IMR-90 (cell line): ENCODE results near the gene ACSS1. TPM values are rescaled to one million over a fixed set of nuclear protein-coding genes. Genes with fewer than 3 reads are reported as not detected.

Experiments used
- ATAC-seq: fragments of 200-7000 bp; cut with Tn5 transposase; 2 replicates; pipeline ENCODE4 v1.9.1; 2020; ENCODE audit warnings: low read depth, mild to moderate bottlenecking, moderate library complexity
- BruUV-seq: library from RNA; stranded (reverse); fragments of 400-500 nt; replicated peaks from 2 replicates; lab custom pipeline; 2021; lab: Mats Ljungman, UMichigan
- CTCF ChIA-PET: fragments of 300-600 bp; formaldehyde crosslinking; extraction: SDS; loops from one replicate; lab custom pipeline; 2021; ENCODE audit warnings: antibody characterized with exemption; lab: Yijun Ruan, JAX
- POLR2A ChIA-PET: fragments of 300-600 bp; sonication (Branson Sonifier 250); formaldehyde crosslinking; loops from one replicate; lab custom pipeline; 2022; ENCODE audit warnings: antibody characterized with exemption; ENCODE audit not compliant: unreplicated experiment; lab: Charles Lee
- DNase-seq: peaks from one replicate; pipeline ENCODE4 v3.0.0; 2013
- H2AFZ ChIP-seq: replicated peaks from 2 replicates; pipeline ENCODE3; 2013; ENCODE audit warnings: low read length, mild to moderate bottlenecking; ENCODE audit not compliant: poor library complexity
- H2AK5ac ChIP-seq: 2 replicates; pipeline ENCODE4 v1.6.1; 2013; ENCODE audit warnings: low read depth, low read length, inconsistent platforms
- H2AK9ac ChIP-seq: replicated peaks from 2 replicates; pipeline ENCODE3; 2013; ENCODE audit warnings: mild to moderate bottlenecking, low read depth, low read length, moderate library complexity; ENCODE audit not compliant: poor library complexity
- H2BK120ac ChIP-seq: 2 replicates; pipeline ENCODE4 v1.6.1; 2013; ENCODE audit warnings: low read depth, low read length, inconsistent platforms
- H2BK15ac ChIP-seq: 3 replicates; pipeline ENCODE4 v1.6.1; 2013; ENCODE audit warnings: low read depth, low read length, inconsistent platforms
- H2BK20ac ChIP-seq: 2 replicates; pipeline ENCODE4 v1.6.1; 2013; ENCODE audit warnings: low read depth, mild to moderate bottlenecking, inconsistent platforms, low read length, moderate library complexity
- H2BK5ac ChIP-seq: 2 replicates; pipeline ENCODE4 v1.6.1; 2013; ENCODE audit warnings: mild to moderate bottlenecking, low read depth, low read length, inconsistent platforms; ENCODE audit not compliant: poor library complexity, severe bottlenecking
- H3K14ac ChIP-seq: replicated peaks from 2 replicates; pipeline ENCODE4 v1.6.1; 2013; ENCODE audit warnings: low read depth, low read length, inconsistent platforms
- H3K18ac ChIP-seq: 2 replicates; pipeline ENCODE4 v1.6.1; 2013; ENCODE audit warnings: low read depth, low read length, control low read depth
- H3K23ac ChIP-seq: 2 replicates; pipeline ENCODE4 v1.6.1; 2013; ENCODE audit warnings: low read depth, low read length, inconsistent platforms
- H3K27ac ChIP-seq: 2 replicates; pipeline ENCODE4 v1.5.1; 2013; ENCODE audit warnings: mild to moderate bottlenecking, control low read depth, low read length; ENCODE audit not compliant: insufficient read depth
- H3K27me3 ChIP-seq: 2 replicates; pipeline ENCODE4 v1.6.1; 2013; ENCODE audit warnings: low read length; ENCODE audit not compliant: control insufficient read depth, insufficient read depth
- H3K36me3 ChIP-seq: 2 replicates; pipeline ENCODE4 v1.6.1; 2013; ENCODE audit warnings: low read length, mixed read lengths; ENCODE audit not compliant: control insufficient read depth, insufficient read depth
- H3K4ac ChIP-seq: 2 replicates; pipeline ENCODE4 v1.6.1; 2013; ENCODE audit warnings: low read depth, low read length, inconsistent platforms
- H3K4me1 ChIP-seq: 2 replicates; pipeline ENCODE4 v1.6.1; 2013; ENCODE audit warnings: low read length, mixed read lengths; ENCODE audit not compliant: control insufficient read depth, insufficient read depth
- H3K4me2 ChIP-seq: 2 replicates; pipeline ENCODE4 v1.6.1; 2013; ENCODE audit warnings: low read depth, mild to moderate bottlenecking, control low read depth, low read length, moderate library complexity
- H3K4me3 ChIP-seq: 2 replicates; pipeline ENCODE4 v1.5.1; 2013; ENCODE audit warnings: low read depth, mild to moderate bottlenecking, control low read depth, low read length, moderate library complexity; ENCODE audit not compliant: insufficient read depth
- H3K56ac ChIP-seq: 2 replicates; pipeline ENCODE4 v1.6.1; 2013; ENCODE audit warnings: low read length, inconsistent platforms; ENCODE audit not compliant: insufficient read depth; ENCODE audit errors: extremely low read depth
- H3K79me1 ChIP-seq, 2 experiments: 2 replicates each; pipeline ENCODE4 v1.6.1; 2013; ENCODE audit warnings: low read length in 2 of 2, inconsistent platforms in 1 of 2, low read depth in 1 of 2
- H3K9ac ChIP-seq: 2 replicates; pipeline ENCODE4 v1.6.1; 2013; ENCODE audit warnings: low read depth, low read length, control low read depth
- H3K9me1 ChIP-seq: 2 replicates; pipeline ENCODE4 v1.6.1; 2013; ENCODE audit warnings: low read length, inconsistent platforms; ENCODE audit not compliant: insufficient read depth
- H3K9me3 ChIP-seq: 2 replicates; pipeline ENCODE4 v1.6.1; 2013; ENCODE audit warnings: low read length; ENCODE audit not compliant: control insufficient read depth, insufficient read depth
- H4K20me1 ChIP-seq: 2 replicates; pipeline ENCODE4 v1.6.1; 2013; ENCODE audit warnings: low read length, inconsistent platforms; ENCODE audit not compliant: insufficient read depth
- H4K5ac ChIP-seq: 2 replicates; pipeline ENCODE4 v1.6.1; 2013; ENCODE audit warnings: mild to moderate bottlenecking, low read depth, low read length, control low read depth
- H4K8ac ChIP-seq, 2 experiments: 2 replicates each; pipeline ENCODE4 v1.6.1; 2013; ENCODE audit warnings: low read depth in 2 of 2, low read length in 2 of 2, control low read depth in 1 of 2, inconsistent platforms in 1 of 2
- H4K91ac ChIP-seq: 2 replicates; pipeline ENCODE4 v1.6.1; 2013; ENCODE audit warnings: low read depth, low read length, inconsistent platforms; ENCODE audit not compliant: insufficient read depth
- CHD1 ChIP-seq: IDR thresholded peaks from 2 replicates; pipeline ENCODE4 v1.6.1; 2012; ENCODE audit warnings: low read depth, low read length, improper control_type of control experiment
- FOS ChIP-seq: fragments of 150-350 bp; IDR thresholded peaks from 2 replicates; pipeline ENCODE4 v1.6.1; 2016; ENCODE audit warnings: low read depth, low read length
- MAZ ChIP-seq: IDR thresholded peaks from 2 replicates; pipeline ENCODE4 v1.6.1; 2012; ENCODE audit warnings: low read depth, mild to moderate bottlenecking, low read length, improper control_type of control experiment, moderate library complexity, borderline replicate concordance
- WGBS, 2 experiments: methylation state at CpG; one replicate each; pipeline versions ENCODE4 v1.1.5 to v1.1.7; 2013; ENCODE audit warnings: missing lambda C conversion rate in 2 of 2; ENCODE audit not compliant: insufficient read length in 1 of 2; ENCODE audit errors: extremely low coverage in 2 of 2; 5-methylcytosine and 5-hydroxymethylcytosine counted together
- dilution Hi-C: fragments of 300-500 bp; cut with HindIII; formaldehyde crosslinking; loops from one replicate; pipeline ENCODE4 v1.14.3; 2018; ENCODE audit warnings: low sequenced_read_pairs; ENCODE audit not compliant: unreplicated experiment
- in situ Hi-C: fragments of 300-500 bp; cut with MboI; formaldehyde crosslinking; loops from 3 replicates; pipeline ENCODE4 v1.14.3; 2019; ENCODE audit warnings: low sequenced_read_pairs, inconsistent platforms, mixed read lengths
- intact Hi-C: fragments of 100-400 bp; cut with micrococcal nuclease; formaldehyde crosslinking; loops from 2 replicates; pipeline ENCODE4 v1.10.0; 2022
- polyA plus RNA-seq, 3 experiments: library from polyadenylated mRNA; depleted of rRNA; stranded (reverse); fragments of >200 nt; gene quantifications; 2 replicates each; pipeline ENCODE4 v1.2.3, GENCODE V29; 2012; ENCODE audit warnings: low replicate concordance in 1 of 3
- total RNA-seq: library from RNA; depleted of rRNA; stranded (reverse); fragments of >200 nt; gene quantifications from 2 replicates; pipeline ENCODE4 v1.2.3, GENCODE V29; 2012
- TF ChIP-seq, protein P1 (sequence below): fragments of 150-350 bp; IDR thresholded peaks from 2 replicates; pipeline ENCODE4 v1.6.1; 2016; ENCODE audit warnings: low read depth, mild to moderate bottlenecking, low read length, moderate library complexity, borderline replicate concordance

Gene ACSS1
- total and polyA plus RNA-seq, 2 of the 4 experiments (the other 2 are of a cell fraction) = 0.72 to 1.2 TPM

DNA sequence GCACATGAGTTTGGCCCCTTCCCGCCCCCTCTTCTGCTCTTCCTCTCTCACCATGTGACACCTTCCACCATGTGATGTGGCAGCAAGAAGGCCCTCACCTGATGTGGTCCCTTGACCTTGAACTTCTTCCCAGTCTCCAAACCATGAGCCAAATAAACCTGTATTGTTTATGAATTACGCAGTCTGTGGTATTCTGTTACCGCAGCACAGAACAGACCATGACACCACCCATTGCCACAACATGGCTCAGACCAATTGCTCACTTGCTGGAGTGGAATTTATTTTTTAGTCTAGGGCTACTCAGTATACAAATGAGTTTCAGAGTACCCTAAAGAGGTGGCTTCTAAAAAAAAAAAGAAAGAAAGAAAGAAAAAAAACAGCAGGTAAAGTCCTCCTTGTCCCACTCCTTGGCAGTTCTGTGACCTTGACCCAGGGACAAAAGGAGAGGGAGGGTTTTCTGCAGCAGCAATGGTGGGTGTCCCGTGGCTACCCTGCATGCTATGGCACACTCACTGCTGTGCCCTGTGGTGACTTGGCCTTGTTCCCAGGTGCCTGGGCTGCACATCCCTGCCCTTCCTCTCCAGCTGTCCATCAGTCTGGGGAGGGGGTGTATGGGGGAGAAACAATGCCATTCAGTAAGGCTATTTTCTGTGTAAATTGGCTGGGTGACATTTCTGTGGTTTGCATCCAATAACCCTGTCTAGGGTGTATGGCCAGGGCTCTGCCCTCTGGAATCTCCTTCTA is 29.4 kb upstream of the ACSS1 start:
- Histone ChIP-seq H4K20me1 (no peaks in the 10 kb centered on the region; the same call in 1 of the 2 replicates), H3K9me1 (no peaks in the 10 kb centered on the region), H3K4me1 (no peaks in the 10 kb centered on the region; the same call in 1 of the 2 replicates), H3K9me3 (no peaks in the 10 kb centered on the region), H2AK9ac (no peak overlapping the region), H3K18ac (no peak overlapping the region), H3K36me3 (no peaks in the 10 kb centered on the region), H3K14ac (no peak overlapping the region), H3K4me2 (no peak overlapping the region), H2BK5ac (no peak overlapping the region), H3K4me3 (no peak overlapping the region), H2BK15ac (no peak overlapping the region), H3K79me1 (no peaks in the 10 kb centered on the region), H3K56ac (no peak overlapping the region), H3K23ac (no peak overlapping the region), H3K27ac (no peak overlapping the region), H3K27me3 (peaks cover 66% of the 10 kb centered on the region), H2AK5ac (no peak overlapping the region), H2BK20ac (no peak overlapping the region), H3K9ac (no peak overlapping the region), H4K5ac (no peak overlapping the region), H3K4ac (no peak overlapping the region), H2AFZ (no peak overlapping the region), H4K91ac (no peak overlapping the region), H4K8ac (no peak overlapping the region), H2BK120ac (no peak overlapping the region)
- DNase-seq = no peak
- no CpG with 5 or more reads among the region's 4 CpGs for WGBS, 2 experiments
- in situ Hi-C loops = no loop called here
- no peak for TF ChIP-seq MAZ
- no peak for TF ChIP-seq FOS
- TF ChIP-seq, protein P1, sequence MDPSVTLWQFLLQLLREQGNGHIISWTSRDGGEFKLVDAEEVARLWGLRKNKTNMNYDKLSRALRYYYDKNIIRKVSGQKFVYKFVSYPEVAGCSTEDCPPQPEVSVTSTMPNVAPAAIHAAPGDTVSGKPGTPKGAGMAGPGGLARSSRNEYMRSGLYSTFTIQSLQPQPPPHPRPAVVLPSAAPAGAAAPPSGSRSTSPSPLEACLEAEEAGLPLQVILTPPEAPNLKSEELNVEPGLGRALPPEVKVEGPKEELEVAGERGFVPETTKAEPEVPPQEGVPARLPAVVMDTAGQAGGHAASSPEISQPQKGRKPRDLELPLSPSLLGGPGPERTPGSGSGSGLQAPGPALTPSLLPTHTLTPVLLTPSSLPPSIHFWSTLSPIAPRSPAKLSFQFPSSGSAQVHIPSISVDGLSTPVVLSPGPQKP = no peak
- TF ChIP-seq CHD1 = no peak
- intact Hi-C loops = loop anchor here (1.0 kb wide), 1 partner anchor 88 kb away; no protein-coding TSS in a partner anchor
- ATAC-seq = no peak
- CTCF ChIA-PET = no interaction called here
- dilution Hi-C loops = no loop called here
- BruUV-seq = no TSS peak
- POLR2A ChIA-PET = no interaction called here
